Activated T-helper 9 cell treated with anti-CD3 and anti-CD28 coated beads, Interleukin-2, amount 50 U/mL, for 16 hours (primary cell): ENCODE data around the gene CYP2C18.
"Not testable (repeated sequence)": the region's sequence is repeated elsewhere in the genome, so short reads cannot be mapped to it uniquely, and the experiment has no call there.

Experiments
- DNase-seq: peaks from one replicate; pipeline ENCODE4 v3.0.0-alpha.2; 2020; ENCODE audit warnings: low read depth

CYP2C18 gene

GRCh38 chr10:94683214-94684054 is at the start of gene CYP2C18:
Gene CYP2C18 (plus strand): TSS chr10:94683729. CDS start chr10:94683820, 91 bp downstream.
- no peak for DNase-seq

GRCh38 chr10:94638097-94638496 is 45.4 kb upstream of the CYP2C18 start:
- DNase-seq = not testable (repeated sequence)

- no peak for DNase-seq
These were observed 43.6 kb upstream of the CYP2C18 start for GRCh38 chr10:94639902-94640301.

- DNase-seq = no peak
These were observed 43.0 kb upstream of the CYP2C18 start for GRCh38 chr10:94640562-94640961.

- DNase-seq = no peak
These were observed 42.0 kb upstream of the CYP2C18 start for GRCh38 chr10:94641480-94641879.

GRCh38 chr10:94644352-94644751 is 39.2 kb upstream of the CYP2C18 start:
- DNase-seq = no peak

GRCh38 chr10:94645285-94645684 is 38.2 kb upstream of the CYP2C18 start:
- no peak for DNase-seq

GRCh38 chr10:94655201-94655600 is 28.3 kb upstream of the CYP2C18 start:
- not testable (repeated sequence) for DNase-seq

- not testable (repeated sequence) for DNase-seq
These were observed 20.5 kb upstream of the CYP2C18 start for GRCh38 chr10:94663061-94663460.

- DNase-seq = no peak
These were observed 17.0 kb upstream of the CYP2C18 start for GRCh38 chr10:94666391-94667102.

GRCh38 chr10:94673614-94674321 is 9.8 kb upstream of the CYP2C18 start:
- no peak for DNase-seq

GRCh38 chr10:94676496-94676895 is 7.0 kb upstream of the CYP2C18 start:
- DNase-seq = no peak

GRCh38 chr10:94677691-94678090 is 5.8 kb upstream of the CYP2C18 start:
- no peak for DNase-seq

GRCh38 chr10:94678475-94678874 is 5.1 kb upstream of the CYP2C18 start:
- DNase-seq = no peak

GRCh38 chr10:94680544-94680943 is 3.0 kb upstream of the CYP2C18 start:
- DNase-seq = no peak

GRCh38 chr10:94682636-94683035 is 893 bp upstream of the CYP2C18 start:
- DNase-seq = not testable (repeated sequence)

GRCh38 chr10:94687625-94688248 is 4.2 kb downstream of the CYP2C18 start:
- no peak for DNase-seq

- DNase-seq = no peak
These were observed 22.6 kb downstream of the CYP2C18 start for GRCh38 chr10:94706089-94706488.

- DNase-seq = no peak
These were observed 27.0 kb downstream of the CYP2C18 start for GRCh38 chr10:94710578-94710977.

GRCh38 chr10:94725871-94726270 is 42.3 kb downstream of the CYP2C18 start:
- no peak for DNase-seq

GRCh38 chr10:94735197-94735596 is 51.7 kb downstream of the CYP2C18 start:
- no peak for DNase-seq

- DNase-seq = no peak
These were observed 55.1 kb downstream of the CYP2C18 start for GRCh38 chr10:94738588-94738987.
